Activated CD4-positive, alpha-beta T cell treated with anti-CD3 and anti-CD28 coated beads for 24 hours (primary cell): ENCODE results near the gene CLMP.
"Not testable (repeated sequence)": the region's sequence is repeated elsewhere in the genome, so short reads cannot be mapped to it uniquely, and the experiment has no call there.

Experiments
- DNase-seq, 2 donors: peaks; one replicate each; pipeline ENCODE4 v3.0.0-alpha.2; 2020; ENCODE audit warnings: low read depth in 2 of 2

CLMP gene

DNA sequence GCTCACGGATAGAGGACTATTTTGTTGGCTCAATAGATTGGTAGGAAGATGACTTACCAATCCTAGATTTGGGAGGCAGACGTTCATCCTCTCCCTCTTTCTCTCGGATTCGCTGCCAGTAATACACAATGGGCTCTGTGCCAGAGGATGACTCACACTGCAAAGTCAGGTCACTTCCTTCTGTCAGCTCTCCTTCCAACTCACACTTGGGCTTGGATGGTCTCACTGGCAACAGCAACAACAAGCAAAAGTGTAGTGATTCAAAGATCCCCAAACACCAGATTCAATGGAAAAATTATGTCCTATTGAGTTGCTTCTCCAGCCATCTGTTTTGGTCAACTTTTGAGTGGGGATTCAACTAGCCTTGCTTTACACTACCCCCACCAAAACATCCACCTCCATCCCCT, 111.4 kb downstream of the CLMP start:
- DNase-seq = peak; percentile 53 to 54

DNA sequence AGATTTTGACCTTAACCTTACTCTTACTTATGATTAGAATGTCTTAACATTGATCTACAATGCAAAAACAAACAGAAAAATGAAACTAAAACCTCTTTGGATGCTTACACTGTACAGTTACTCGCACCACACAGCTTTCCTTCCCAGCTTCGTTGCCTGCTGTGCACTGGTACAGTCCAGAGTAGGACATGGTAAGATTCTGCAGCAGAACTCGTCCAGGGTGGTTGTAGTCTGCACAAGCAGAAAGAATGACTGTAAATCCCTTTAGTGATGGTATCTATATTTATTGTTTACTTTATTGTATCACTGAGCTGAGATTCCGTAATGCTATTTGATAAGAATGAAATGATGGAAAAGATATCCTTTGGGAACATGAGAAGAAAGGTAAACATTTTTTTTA, 112.1 kb downstream of the CLMP start:
- DNase-seq = no peak

DNA sequence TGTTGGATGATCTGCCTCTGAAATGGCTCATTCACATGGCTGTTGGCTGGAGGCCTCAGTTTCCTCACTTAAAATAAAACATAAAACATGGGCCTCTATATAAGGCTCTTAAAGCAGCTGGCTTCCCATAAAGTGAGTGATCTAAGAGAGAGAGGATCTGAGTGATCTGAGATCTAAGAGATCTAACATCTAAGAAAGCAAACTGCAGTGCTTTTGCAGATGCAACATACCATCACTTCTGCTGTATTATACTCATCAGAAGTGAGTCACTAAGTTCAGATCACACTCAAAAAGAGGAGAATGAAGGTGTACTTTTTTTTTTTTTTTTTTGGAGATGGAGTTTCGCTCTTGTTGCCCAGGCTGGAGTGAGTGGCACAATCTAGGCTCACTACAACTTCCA, 115.0 kb downstream of the CLMP start:
- no peak for DNase-seq

DNA sequence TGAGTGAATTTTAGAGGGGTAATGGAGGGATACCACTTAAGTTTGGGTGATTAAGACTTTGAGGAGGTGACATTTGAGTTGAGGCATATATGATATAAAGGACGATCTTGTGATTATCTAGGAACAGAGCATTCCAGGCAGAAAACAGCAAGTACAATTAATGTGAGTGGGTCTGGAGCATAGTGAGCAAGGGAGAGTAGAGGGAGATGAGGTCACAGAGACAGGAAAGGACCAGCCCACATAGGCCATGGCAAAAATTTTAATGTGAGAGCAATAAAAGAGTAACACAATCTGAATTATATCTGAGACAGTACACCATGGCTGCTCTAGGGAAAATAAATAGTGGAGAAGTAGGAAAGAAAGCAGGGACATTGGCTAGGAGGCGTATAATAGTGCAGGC, 118.6 kb downstream of the CLMP start:
- no peak for DNase-seq

DNA sequence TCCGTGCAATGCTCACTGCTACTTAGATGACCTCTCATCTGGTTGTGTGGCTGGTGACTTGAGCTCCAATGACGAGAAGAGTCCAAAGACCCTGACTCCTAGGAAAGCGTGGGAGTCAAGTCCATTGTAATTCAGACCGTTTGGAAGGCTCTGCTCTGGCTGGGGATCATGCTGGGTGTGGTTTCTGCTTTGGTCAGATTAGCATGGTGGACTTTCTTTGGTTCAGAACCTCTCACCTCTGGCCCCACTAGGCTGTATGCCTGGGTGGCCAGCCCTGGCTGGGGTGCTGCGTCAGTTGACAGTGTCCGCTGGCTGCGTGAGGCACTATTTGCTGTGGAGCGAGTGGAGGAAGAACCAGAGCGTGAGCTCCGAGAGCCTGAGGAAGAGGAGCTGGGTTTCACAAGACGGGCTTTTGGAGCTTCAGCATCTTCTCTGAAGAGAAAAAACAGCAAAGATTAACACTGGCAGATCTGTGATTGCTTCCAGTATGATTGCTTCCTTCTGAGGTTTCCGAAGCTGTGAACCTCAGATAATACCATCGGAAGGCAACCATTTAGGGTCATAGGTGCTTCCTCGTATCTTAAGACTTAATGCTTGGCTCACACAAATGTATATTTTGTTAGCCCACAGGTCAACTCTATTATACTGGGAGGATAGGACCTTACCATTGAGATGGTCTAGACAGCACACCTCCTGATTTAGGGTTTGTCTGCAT, 121.5 kb downstream of the CLMP start:
- no peak for DNase-seq

DNA sequence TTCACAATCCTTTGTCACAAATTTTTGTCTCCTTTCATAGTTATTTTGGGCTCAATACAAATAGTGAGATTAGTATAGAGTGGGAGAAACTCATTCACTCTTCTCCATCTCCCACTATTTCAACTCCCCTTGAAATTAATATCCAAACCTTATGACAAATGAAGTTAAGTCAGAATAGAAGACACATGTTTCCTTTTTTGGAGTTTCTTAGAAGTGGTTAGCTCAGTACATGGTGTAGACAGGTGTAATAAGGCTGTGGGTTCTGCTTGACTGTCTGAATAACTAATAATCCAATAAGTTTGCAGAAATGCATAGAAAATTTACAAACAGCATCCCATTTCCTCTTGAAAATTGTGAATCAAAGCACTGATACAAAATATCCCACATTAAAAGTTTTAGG, 122.3 kb downstream of the CLMP start:
- no peak for DNase-seq

DNA sequence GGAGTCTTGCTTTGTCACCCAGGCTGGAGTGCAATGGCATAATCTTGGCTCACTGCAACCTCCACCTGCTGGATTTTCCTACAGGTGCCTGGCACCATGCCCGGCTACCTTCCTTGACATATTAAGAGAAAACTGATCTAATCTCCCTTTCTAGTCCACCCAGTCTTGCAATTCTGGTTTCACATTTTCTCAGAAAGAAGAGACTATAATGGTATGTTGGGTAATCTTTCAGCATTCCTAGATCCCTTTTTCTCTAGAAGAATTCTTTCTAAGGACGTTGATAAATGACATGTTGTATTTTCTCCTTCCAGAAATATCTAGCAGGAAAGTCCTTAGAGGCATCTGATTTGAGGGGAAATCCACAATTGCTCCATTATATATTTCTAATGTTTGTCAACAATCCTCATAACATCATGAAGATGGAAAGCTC, 122.7 kb downstream of the CLMP start:
- DNase-seq = no peak

DNA sequence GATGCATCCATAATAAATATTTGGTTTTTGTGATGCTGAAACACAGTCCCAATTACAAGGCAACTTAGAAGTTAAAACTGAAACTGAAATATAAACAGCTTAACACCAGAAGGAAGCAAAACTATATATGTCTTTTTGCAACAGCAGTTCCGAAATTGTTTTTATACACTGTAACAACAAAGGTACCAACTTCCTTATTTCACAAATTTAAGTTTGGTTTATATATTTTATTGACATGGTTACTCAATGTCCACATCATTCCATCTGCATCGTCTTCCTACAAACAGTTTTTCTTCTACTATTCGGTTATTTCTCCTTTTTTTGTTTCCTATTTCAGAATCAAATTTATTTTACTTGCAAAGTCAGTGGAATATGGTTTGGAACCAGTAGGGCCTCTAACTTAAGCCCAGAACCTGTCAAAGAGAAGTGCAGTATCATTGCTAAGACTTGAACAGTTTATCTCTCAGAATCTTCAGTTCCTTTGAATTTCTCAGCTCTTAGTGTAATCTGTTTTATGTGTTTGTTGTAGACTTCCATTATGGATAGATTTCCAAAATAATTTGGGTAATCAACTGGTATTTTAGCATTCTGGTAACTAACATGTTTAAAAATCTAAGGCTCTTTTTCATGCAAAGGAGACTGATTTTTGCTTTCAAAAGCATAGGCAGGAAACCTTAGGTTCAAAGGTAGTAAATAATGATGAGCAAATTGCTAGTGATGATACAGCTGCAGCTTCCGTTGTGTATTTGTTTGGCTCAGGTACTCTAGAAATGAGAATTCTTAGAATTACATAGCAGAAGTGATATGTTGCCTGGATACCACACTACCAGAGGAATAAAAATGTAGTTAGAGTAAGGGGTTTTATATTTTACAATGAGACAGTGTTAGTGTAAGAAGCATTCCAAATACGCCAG, 124.9 kb downstream of the CLMP start:
- DNase-seq = no peak

DNA sequence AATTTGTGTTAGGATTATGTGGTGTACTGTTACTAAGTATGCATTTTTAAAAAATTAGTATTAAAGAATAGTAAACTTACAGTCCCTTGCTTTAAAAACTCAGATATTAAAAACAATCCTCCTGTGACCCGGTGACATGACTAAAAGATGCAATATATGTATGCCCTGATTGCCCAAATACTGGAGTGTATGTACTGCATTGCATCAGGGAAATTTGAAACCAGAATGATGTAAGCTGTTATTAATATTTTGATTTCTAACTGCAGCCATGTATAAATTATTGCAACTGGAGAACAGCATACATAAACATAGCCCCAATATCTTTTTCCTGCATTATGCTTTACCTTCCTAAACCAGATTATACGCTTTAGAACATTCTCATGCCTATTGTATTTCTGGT, 129.4 kb downstream of the CLMP start:
- no peak for DNase-seq

DNA sequence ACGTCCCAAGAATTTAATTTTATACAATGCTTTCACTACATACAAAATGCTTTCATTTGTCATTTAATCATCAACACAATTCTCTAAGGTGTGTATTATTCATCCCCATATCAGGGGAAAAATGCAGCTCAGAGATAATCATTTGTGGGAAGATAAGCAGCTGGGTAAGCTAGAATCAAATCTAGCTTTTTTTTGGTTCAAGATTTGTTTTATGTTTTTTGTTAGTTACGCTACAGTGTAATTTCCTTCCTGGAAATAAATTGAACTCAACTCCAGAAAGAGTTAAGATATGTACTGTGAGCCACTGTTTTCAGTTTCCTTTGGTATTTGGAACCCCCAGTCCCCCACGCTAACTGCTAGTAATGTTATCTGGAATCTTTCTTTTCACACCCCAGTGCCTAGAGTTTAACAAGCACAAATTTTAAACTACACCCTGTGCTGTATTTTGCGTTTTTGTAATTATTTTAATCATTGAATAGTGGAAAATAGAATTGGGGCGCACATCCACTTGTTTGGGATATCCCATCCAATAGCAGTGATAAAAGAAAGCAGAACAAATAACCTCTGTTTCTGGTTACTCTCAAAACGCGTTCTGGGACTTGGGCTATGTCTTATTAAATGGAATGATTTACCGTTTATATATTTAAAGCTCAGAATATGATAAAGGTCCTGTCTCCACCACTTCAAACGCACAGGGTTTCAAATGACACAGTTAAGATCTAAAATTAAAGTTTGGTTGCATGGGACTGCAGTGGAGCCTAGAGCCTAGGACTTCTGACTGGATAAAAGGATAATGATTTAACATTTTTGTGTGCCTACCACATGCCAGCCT, 131.0 kb downstream of the CLMP start:
- no peak for DNase-seq

DNA sequence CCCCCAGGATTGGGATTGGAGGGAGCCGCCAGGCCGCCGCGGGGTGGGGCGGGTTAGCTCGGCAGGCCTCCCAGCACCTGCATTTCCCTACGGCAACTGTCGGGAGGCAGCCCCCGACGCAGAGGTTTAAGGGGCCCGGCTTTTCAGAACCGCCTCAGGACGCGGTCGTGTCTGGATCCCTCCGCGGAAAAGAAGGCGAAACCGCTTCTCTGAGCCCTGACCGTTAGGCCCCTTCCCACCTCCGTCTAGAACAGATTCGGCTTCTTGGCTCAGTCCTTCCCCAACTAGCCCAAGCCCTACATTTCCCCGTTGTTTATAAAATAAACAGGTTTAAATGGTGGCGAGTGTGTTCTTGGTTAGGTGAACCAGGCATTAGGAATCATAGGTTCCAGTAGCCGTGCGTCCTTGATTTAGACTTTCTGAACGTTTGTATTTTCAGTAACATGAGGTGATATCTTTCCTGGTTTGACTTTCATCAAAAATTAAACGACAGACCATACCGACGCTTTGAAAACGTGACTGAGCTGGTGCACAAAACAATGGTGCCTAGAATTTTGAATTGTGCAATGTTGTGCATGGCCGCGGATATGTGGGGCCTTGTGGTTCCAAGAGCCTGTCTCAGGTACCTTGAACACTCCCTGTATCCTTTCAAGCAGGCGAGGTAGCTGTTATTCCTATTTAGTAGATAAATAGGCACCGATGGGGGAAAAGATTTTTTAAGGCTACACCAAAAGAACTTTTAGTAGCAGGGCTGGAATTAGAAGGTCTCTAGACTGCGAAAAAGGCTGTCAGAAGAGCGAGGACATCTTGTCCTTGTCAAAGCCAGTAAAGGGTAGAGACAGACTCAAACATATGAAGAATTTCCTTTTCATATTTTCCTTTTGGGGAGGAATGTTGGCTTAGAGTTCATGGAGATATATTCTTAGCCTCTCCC, 131.9 kb downstream of the CLMP start:
- DNase-seq = no peak

DNA sequence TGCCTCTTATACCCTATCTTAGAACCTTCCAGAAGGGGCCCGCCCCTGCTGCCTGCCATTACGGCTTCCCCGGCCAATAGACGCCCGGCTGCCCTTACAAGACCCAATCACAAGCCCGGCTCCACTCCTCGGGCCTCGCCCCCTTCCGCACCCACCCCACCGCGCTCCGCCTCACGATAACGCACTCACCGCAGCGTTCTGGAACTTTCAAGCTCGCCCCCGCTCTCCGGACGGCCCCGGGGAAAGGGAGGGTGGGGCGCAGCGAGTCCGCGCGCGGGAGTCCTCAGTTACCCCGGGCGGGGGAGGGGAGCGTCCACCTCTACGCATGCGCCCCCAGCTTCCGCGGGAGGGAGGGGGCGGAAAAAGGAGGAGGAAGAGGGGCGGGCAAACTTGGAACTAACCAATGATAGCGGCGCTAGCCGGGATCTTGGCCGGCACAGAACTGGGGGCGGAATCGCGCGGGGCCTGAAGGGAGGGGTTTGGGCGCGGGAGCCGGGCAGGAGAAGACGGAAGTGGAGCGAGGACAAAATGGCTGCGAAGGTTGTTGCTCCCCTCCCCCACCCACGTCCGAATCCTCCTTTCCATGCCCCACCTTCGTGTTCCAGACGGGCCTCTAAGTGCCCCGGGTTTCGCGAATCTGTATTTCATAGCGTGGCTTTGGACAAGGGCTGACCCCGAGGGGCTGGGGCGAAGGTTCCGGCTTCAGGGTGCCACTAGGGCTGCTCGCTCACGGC, 132.7 kb downstream of the CLMP start:
- DNase-seq = peak; percentile 98 to 100

DNA sequence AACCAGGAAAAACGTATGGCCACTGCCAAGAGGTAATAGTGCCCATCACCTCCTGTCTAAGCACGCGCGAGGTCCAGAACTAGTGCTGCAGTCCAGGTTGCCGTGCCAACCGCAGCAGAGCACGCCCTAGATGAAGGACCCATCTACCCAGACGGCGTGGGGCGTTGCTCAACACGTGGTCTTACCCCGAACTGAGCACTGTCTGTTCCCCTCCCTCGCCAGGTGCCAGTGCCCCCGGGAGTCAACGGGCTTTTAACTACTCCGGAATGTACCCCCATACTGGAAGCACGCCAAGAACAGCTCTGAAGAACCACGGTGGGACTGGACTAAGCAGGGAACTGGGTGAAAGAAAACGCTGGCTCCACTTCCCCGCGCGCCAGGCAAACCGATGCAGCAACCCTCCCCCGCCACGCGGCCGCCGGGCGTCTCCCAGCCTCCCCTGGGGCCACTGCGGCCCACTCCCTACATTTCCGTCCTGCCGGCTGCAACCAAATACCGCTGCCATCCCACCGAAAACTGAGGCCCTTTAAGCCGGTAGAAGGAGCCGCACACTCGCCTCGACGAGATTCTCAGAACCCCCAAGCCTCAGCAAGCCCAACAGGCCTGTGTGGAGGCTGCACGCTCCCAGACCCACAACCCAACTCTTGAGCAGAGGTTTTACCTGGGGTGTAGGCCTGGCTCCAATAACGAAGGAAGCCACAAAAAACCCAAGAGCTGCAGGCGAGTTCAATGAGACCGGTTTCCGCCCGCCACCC, 133.5 kb downstream of the CLMP start, which contains the start of gene HSPA8:
Gene HSPA8, minus strand, starts transcription at position 734 of the 755 bp plus-strand sequence. CDS start 812 bp downstream, outside the sequence.
- peak in 1 of 2 donors; percentile 56 for DNase-seq

DNA sequence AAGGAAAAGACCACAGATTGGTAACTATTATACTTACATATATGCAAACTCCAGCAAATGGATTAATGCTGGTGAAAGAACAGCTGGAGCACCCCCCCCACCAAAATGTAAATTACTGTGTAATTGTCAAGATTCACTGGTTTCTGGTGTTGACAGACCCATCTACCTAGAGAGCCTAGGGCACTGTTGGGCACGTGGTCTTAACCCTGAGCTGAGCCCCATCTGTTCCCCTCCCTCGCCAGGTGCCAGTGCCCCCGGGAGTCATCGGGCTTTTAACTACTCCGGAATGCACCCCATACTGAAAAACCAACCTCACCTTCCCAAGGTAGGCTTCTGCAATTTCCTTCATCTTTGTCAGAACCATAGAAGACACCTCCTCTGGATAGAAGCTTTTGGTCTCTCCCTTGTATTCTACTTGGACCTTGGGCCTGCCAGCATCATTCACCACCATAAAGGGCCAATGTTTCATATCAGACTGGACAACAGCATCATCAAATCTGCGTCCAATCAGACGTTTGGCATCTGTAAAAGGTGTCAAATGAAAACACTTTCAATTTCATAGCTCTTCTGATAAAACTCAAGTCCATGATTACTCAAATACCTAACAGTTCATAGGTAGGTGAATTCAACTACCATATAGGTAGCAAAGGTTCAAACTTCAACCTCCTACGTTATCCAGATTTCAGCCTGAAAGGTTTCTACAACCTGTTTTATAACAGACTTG, 134.6 kb downstream of the CLMP start:
- DNase-seq = no peak

DNA sequence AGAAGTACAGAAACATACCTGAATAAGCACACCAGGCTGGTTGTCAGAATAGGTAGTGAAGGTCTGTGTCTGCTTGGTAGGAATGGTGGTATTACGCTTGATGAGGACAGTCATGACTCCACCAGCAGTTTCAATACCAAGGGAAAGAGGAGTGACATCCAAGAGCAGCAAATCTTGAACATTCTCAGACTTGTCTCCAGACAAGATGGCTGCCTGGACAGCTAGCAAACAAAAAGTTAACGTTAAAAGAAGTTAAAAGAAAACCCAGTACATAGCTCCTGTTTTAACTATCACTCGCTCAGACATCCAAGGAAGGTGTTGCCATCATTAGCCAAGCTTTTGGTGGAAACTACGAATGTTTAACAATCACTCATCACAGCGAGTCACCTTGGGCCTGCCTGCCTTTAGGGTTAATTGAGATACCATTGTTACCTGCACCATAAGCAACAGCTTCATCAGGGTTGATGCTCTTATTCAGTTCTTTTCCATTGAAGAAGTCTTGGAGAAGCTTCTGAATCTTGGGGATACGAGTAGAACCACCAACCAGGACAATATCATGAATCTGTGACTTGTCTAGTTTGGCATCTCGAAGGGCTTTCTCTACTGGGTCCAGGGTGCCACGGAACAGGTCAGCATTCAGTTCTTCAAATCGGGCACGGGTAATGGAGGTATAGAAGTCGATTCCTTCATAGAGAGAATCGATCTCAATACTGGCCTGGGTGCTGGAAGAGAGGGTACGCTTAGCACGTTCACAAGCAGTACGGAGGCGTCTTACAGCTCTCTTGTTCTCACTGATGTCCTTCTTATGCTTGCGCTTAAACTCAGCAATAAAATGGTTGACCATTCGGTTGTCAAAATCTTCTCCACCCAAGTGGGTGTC, 135.8 kb downstream of the CLMP start:
- not testable (repeated sequence) for DNase-seq

DNA sequence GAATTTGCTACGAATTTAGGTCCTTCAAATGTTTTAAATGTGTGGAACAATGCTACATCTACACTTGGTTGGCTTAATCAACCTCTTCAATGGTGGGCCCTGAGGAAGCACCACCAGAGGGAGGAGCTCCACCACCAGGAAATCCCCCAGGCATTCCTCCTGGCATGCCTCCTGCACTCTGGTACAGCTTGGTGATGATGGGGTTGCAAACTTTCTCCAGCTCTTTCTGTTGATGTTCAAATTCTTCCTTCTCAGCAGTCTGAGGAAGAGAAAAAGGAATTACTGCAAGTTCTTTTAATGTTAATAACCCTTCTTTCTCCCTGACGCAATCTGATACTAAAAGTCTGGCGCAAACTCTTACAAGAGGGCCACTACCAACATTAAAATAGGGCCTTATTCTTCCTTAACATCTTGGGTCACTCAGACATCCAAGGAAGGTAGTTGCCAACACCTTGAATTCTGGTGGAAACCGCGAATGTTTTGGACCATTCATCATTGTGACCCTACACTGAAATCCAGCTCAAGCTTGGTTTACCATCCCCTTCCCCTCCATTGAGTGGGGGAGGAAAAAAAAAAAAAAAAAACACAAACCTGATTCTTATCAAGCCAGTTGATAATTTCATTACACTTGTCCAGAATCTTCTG, 137.3 kb downstream of the CLMP start:
- DNase-seq = no peak

DNA sequence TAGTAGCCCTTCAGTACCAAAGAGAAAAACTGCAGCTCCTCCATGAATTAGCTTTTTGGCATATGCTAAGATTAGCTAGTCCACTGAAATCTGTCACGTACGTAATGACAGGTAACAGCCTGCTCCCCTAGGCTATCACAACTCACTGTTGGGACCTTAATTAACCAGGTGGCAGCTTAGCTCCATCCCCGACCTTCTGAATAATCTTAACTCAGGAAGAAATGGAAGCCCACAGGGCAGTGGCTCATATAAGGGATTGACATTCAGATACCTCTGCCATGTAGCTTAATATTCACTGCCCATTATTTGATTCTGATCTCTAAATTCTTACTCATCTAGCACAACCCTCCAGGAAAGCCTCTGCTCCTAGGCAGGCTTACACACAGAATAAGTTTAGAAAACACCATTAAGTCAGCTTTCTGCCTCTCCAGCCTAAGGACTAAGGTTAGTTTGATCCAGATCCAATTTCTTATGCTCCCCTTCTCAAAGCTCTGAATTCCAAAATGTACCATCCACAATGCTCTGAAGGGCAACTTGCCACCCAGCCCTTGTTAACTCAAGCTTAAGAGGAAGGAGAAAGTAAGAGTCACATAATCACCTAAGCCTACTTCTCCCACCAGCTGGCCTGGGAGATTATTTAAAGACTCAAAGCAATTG, 138.1 kb downstream of the CLMP start:
- no peak for DNase-seq
